Skeletal muscle satellite cell (primary cell): Measurements from ENCODE around the gene SH2D1A. TPM values are rescaled to one million over a fixed set of nuclear protein-coding genes. Genes with fewer than 3 reads are reported as not detected.
"Not testable (repeated sequence)": the region's sequence is repeated elsewhere in the genome, so short reads cannot be mapped to it uniquely, and the experiment has no call there.

Source experiments
- H3K27me3 ChIP-seq: 2 replicates; pipeline ENCODE4 v1.7.0; 2013; ENCODE audit warnings: low read length; ENCODE audit not compliant: control insufficient read depth, insufficient read depth
- H3K36me3 ChIP-seq: 2 replicates; pipeline ENCODE4 v1.7.0; 2013; ENCODE audit warnings: mild to moderate bottlenecking, control low read depth, low read length; ENCODE audit not compliant: insufficient read depth
- H3K4me1 ChIP-seq: 2 replicates; pipeline ENCODE4 v1.7.0; 2013; ENCODE audit warnings: low read length; ENCODE audit not compliant: control insufficient read depth, insufficient read depth
- H3K4me2 ChIP-seq: 2 replicates; pipeline ENCODE4 v1.7.0; 2013; ENCODE audit warnings: mild to moderate bottlenecking, low read length
- H3K4me3 ChIP-seq: 2 replicates; pipeline ENCODE4 v1.7.0; 2013; ENCODE audit warnings: low read length
- H3K9ac ChIP-seq: 2 replicates; pipeline ENCODE4 v1.7.0; 2013; ENCODE audit warnings: mild to moderate bottlenecking, low read depth, low read length, moderate library complexity
- H3K9me3 ChIP-seq: replicated peaks from 2 replicates; pipeline ENCODE4 v1.7.0; 2013; ENCODE audit warnings: mild to moderate bottlenecking, control low read depth, low read length
- total RNA-seq: library from RNA; depleted of rRNA; stranded (reverse); fragments of >200 nt; gene quantifications from 2 replicates; pipeline ENCODE4 v1.2.3, GENCODE V29; 2012; rRNA removed

SH2D1A gene
- not detected in 2 replicates for total RNA-seq

DNA sequence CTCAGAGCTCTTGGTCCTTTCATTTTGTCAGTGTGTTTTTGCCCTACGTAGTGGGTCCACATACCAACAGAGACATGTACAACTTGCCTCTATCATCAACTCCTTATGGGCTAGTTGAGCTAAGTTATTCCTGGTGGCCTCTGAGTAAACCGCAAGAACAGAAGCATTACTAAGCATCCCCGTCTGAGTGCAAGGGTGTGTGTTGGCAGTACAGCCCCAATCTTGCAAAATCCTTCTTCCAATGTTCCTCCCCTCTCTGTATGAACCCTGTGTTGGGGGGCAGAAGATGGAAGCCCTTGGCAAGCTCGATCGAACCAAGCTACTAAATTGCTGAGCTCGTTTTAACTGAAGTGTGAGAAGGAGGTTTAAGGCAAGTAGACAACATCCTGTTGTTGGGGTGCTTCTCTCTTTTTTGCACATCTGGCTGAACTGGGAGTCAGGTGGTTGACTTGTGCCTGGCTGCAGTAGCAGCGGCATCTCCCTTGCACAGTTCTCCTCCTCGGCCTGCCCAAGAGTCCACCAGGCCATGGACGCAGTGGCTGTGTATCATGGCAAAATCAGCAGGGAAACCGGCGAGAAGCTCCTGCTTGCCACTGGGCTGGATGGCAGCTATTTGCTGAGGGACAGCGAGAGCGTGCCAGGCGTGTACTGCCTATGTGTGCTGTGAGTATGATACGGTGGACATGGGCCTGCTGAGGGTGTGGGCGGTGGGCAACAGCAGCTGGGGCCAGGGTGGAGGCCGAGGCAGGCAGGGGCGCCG is at the start of gene SH2D1A:
SH2D1A (plus strand) TSS at position 447 of the 760 bp plus-strand sequence; CDS start at position 527, 80 bp downstream.
- Histone ChIP-seq H3K4me2 (no peak within 1 kb of the TSS), H3K9ac (no peak within 1 kb of the TSS), H3K9me3 (no peaks in the 10 kb centered on the region), H3K36me3 (no peaks in the 10 kb centered on the region), H3K4me1 (no peaks in the 10 kb centered on the region), H3K4me3 (no peak within 1 kb of the TSS), H3K27me3 (peaks cover 2% of the 10 kb centered on the region)

DNA sequence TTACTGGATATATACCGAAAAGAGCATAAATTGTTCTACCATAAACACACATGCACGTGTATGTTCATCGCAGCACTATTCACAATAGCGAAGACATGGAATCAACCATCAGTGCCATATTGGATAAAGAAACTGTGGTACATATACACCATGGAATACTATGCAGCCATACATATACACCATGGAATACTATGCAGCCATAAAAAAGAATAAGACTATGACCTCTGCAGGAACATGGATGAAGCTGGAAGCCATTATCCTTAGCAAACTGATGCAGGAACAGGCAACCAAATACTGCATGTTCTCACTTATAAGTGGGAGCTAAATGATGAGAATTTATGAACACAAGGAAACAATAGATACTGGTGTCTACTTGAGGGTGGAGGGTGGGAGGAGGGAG is 47.0 kb upstream of the SH2D1A start:
- not testable (repeated sequence) for H3K36me3 ChIP-seq, H3K9ac ChIP-seq, H3K4me1 ChIP-seq, H3K4me2 ChIP-seq, H3K27me3 ChIP-seq, H3K9me3 ChIP-seq, H3K4me3 ChIP-seq

- no peaks in the 10 kb centered on the region for H3K36me3 ChIP-seq
- H3K4me1 ChIP-seq: no peaks in the 10 kb centered on the region
- H3K9ac ChIP-seq: no peak overlapping the region
- H3K4me2 ChIP-seq: no peak overlapping the region
- H3K27me3 ChIP-seq: no peaks in the 10 kb centered on the region
- no peak overlapping the region for H3K4me3 ChIP-seq
- H3K9me3 ChIP-seq: no peaks in the 10 kb centered on the region
Observed at GRCh38 chrX:124300405-124300804, 46.0 kb upstream of the SH2D1A start.

GRCh38 chrX:124307253-124307907 is 39.0 kb upstream of the SH2D1A start:
- Histone ChIP-seq H3K4me2 (no peak overlapping the region), H3K9ac (no peak overlapping the region), H3K4me1 (no peaks in the 10 kb centered on the region), H3K36me3 (no peaks in the 10 kb centered on the region), H3K9me3 (no peaks in the 10 kb centered on the region), H3K4me3 (no peak overlapping the region), H3K27me3 (no peaks in the 10 kb centered on the region)

- no peaks in the 10 kb centered on the region for H3K36me3 ChIP-seq
- H3K9me3 ChIP-seq: no peaks in the 10 kb centered on the region
- H3K4me3 ChIP-seq: no peak overlapping the region
- no peaks in the 10 kb centered on the region for H3K4me1 ChIP-seq
- H3K27me3 ChIP-seq: no peaks in the 10 kb centered on the region
- H3K9ac ChIP-seq: no peak overlapping the region
- H3K4me2 ChIP-seq: no peak overlapping the region
Observed at GRCh38 chrX:124325732-124326131, 20.6 kb upstream of the SH2D1A start.

GRCh38 chrX:124328765-124329164 is 17.6 kb upstream of the SH2D1A start:
- Histone ChIP-seq H3K27me3 (no peaks in the 10 kb centered on the region), H3K9ac (no peak overlapping the region), H3K4me1 (no peaks in the 10 kb centered on the region)

GRCh38 chrX:124332481-124333424 is 13.6 kb upstream of the SH2D1A start, which contains the start of gene TEX13D:
TSS of gene TEX13D (plus strand) at chrX:124332660. CDS start at chrX:124332918, 258 bp downstream.
- Histone ChIP-seq H3K9me3 (no peaks in the 10 kb centered on the region), H3K4me2 (no peak within 1 kb of the TSS), H3K36me3 (no peaks in the 10 kb centered on the region), H3K27me3 (no peaks in the 10 kb centered on the region), H3K4me1 (no peaks in the 10 kb centered on the region), H3K9ac (no peak within 1 kb of the TSS), H3K4me3 (no peak within 1 kb of the TSS)

More at GRCh38 chrX:124328765-124329164, 17.6 kb upstream of the SH2D1A start:
- Histone ChIP-seq H3K36me3 (no peaks in the 10 kb centered on the region), H3K9me3 (no peaks in the 10 kb centered on the region), H3K4me3 (no peak overlapping the region), H3K4me2 (no peak overlapping the region)

DNA sequence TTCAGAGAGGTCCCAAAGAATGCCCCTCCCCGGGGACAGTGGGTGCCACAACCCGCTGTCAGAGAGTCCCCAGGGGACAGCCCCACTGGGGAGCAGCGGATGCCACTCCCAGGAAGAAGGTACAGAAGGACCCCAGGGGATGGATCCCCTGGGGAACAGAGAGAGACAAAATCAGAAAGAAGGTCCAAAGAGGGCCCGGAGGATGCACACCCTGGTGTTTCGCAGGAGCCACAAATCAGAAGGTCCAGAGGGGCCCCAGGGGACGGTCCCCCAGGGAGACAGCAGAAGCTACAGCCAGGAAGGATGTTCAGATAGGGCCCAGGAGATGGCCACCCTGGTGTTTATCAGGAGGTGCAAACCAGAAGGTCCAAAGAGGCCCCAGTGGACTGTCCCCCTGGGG is 12.5 kb upstream of the SH2D1A start:
- H3K36me3 ChIP-seq: no peaks in the 10 kb centered on the region
- H3K4me2 ChIP-seq: no peak overlapping the region
- H3K4me1 ChIP-seq: no peaks in the 10 kb centered on the region
- H3K9ac ChIP-seq: no peak overlapping the region
- no peaks in the 10 kb centered on the region for H3K27me3 ChIP-seq
- no peaks in the 10 kb centered on the region for H3K9me3 ChIP-seq
- H3K4me3 ChIP-seq: no peak overlapping the region

- not testable (repeated sequence) for H3K36me3 ChIP-seq, H3K4me2 ChIP-seq, H3K9me3 ChIP-seq, H3K27me3 ChIP-seq, H3K4me3 ChIP-seq, H3K4me1 ChIP-seq, H3K9ac ChIP-seq
Observed at GRCh38 chrX:124334555-124334954, 11.8 kb upstream of the SH2D1A start.

GRCh38 chrX:124335598-124335997 is 10.8 kb upstream of the SH2D1A start:
- Histone ChIP-seq H3K4me3 (no peak overlapping the region), H3K27me3 (no peaks in the 10 kb centered on the region), H3K9me3 (no peaks in the 10 kb centered on the region), H3K36me3 (no peaks in the 10 kb centered on the region), H3K4me2 (no peak overlapping the region), H3K9ac (no peak overlapping the region), H3K4me1 (no peaks in the 10 kb centered on the region)

DNA sequence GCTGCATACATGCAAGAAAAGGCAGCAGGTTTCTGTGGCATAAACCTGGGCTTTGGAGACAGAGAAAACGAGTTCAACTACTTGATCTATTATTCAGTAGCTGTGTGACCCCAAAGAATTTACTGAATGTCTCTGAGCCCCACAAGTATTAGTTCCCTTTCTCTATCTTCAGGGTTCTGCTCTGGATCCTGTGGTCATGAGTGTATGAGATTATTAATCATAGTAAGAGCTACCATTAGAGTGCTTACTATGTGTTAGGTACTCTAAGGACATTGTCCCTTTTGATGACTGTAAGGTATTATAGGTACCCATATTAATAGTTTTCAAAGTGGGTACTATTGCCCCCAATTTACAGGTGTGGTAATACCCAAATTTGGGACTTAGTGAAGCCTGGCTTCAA is 8.4 kb upstream of the SH2D1A start:
- no peaks in the 10 kb centered on the region for H3K9me3 ChIP-seq
- H3K9ac ChIP-seq: no peak overlapping the region
- H3K4me2 ChIP-seq: no peak overlapping the region
- H3K4me1 ChIP-seq: no peaks in the 10 kb centered on the region
- no peaks in the 10 kb centered on the region for H3K36me3 ChIP-seq
- H3K27me3 ChIP-seq: no peaks in the 10 kb centered on the region
- H3K4me3 ChIP-seq: no peak overlapping the region
